ENCODE measurements around the gene YES1. TPM values are rescaled to one million over a fixed set of nuclear protein-coding genes. Genes with fewer than 3 reads are reported as not detected.

The YES1 gene
- total and polyA plus RNA-seq, 2 of the 13 experiments (the other 11 are each of a cell fraction or from before 2014, with no cell fraction given) = 17.2 to 70.8 TPM

DNA sequence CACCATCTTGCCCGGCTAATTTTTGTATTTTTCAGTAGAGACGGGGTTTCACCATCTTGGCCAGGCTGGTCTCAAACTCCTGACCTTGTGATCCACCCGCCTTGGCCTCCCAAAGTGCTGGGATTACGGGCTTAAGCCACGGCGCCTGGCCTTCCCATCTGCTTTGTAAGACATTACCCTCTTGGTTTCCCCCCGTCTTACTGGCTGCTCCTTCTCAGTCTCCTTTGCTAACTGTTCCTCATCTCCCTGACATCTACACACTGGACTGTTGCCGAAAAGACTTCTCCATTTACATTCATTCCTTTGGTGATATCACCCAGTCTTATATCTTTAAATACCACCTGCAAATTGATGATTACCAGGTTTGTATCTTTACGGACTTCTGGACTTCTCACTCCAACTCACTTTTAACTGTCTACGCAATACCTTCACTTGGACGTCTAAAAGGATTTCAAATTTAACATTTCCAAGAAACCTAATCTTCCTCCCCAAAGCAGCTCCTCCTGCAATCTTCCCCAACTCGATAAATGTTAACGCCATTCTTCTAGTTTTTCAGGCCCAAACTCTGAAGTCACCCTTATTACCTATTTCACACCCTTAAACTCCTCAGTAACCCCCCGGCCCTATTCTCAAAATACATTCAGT, 37.9 kb downstream of the YES1 start:
- intact Hi-C loops (cut with micrococcal nuclease; ENCODE audit: unreplicated experiment) = no loop called here
- Histone ChIP-seq H3K4me3 (replicated peaks in 1 of 3; ENCODE audit: insufficient read depth in 1 of 3, low read depth in 2 of 3, low read length in 3 of 3) (no peak overlapping the region), H3K36me3 (replicated peaks in 1 of 2; ENCODE audit: control insufficient read depth in 1 of 2, insufficient read depth in 2 of 2, low read length in 2 of 2) (0 out of 5 replicates have a peak, but pooled peaks cover 1 to 6% of the 10 kb centered on the region in 2 experiments), H3K9ac (ENCODE audit: insufficient read depth, low read depth, low read length) (no peak overlapping the region), H4K20me1 (ENCODE audit: insufficient read depth, low read length) (peaks cover 7% of the 10 kb centered on the region), H3K4me1 (ENCODE audit: insufficient read depth, low read length) (peaks cover 92% of the 10 kb centered on the region), H3K27me3 (ENCODE audit: control insufficient read depth in 1 of 2, insufficient read depth in 2 of 2, low read length in 2 of 2) (no peaks in the 10 kb centered on the region), H3K4me2 (ENCODE audit: low read depth, low read length) (no peak overlapping the region), H2AFZ (ENCODE audit: low read length) (no peak overlapping the region), H3K27ac (ENCODE audit: extremely low read length, insufficient read depth, low read length) (peak overlapping the region; percentile 9), H3K79me2 (ENCODE audit: insufficient read depth, low read length) (peaks cover 70% of the 10 kb centered on the region), H3K9me3 (ENCODE audit: low read length) (no peaks in the 10 kb centered on the region)
- FAIRE-seq (no peak), ATAC-seq (no peak), DNase-seq (ENCODE audit: low spot score) (no peak)
- in situ Hi-C loops (cut with HindIII; ENCODE audit: extremely low pct_ligation_motif_present, low pct_unique_long_range_greater_than_20kb) = no loop called here
- no TSS peak for BruUV-seq (replicated peaks)
- TF ChIP-seq NR2F6 (IDR thresholded peaks at IDR 0.05) (no peak), NR2F6 (CRISPR knock-in tag; IDR thresholded peaks at IDR 0.05) (no peak), RBFOX2 (IDR thresholded peaks at IDR 0.05; ENCODE audit: low read depth, low read length) (no peak), PHB2 (IDR thresholded peaks at IDR 0.05; ENCODE audit: partially characterized antibody) (no peak), ARNT (IDR thresholded peaks at IDR 0.05) (no peak), TCF7 (IDR thresholded peaks at IDR 0.05; ENCODE audit: low read depth) (no peak), PPARG (CRISPR knock-in tag; conservative IDR thresholded peaks at IDR 0.05) (no peak), TCF7L2 (IDR thresholded peaks at IDR 0.05; ENCODE audit: low read depth, low read length) (no peak), ATF7-NPFF (CRISPR knock-in tag; IDR thresholded peaks at IDR 0.05; ENCODE audit: low read depth) (no peak), ZNF777 (CRISPR knock-in tag; IDR thresholded peaks at IDR 0.05) (no peak), KLF15 (CRISPR knock-in tag; IDR thresholded peaks at IDR 0.05; ENCODE audit: borderline replicate concordance) (no peak), ZNF761 (CRISPR knock-in tag; conservative IDR thresholded peaks at IDR 0.05) (no peak)
- TF ChIP-seq, protein P1, sequence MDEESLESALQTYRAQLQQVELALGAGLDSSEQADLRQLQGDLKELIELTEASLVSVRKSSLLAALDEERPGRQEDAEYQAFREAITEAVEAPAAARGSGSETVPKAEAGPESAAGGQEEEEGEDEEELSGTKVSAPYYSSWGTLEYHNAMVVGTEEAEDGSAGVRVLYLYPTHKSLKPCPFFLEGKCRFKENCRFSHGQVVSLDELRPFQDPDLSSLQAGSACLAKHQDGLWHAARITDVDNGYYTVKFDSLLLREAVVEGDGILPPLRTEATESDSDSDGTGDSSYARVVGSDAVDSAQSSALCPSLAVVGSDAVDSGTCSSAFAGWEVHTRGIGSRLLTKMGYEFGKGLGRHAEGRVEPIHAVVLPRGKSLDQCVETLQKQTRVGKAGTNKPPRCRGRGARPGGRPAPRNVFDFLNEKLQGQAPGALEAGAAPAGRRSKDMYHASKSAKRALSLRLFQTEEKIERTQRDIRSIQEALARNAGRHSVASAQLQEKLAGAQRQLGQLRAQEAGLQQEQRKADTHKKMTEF (CRISPR knock-in tag; IDR thresholded peaks at IDR 0.05) = no peak
- TF ChIP-seq, protein P2, sequence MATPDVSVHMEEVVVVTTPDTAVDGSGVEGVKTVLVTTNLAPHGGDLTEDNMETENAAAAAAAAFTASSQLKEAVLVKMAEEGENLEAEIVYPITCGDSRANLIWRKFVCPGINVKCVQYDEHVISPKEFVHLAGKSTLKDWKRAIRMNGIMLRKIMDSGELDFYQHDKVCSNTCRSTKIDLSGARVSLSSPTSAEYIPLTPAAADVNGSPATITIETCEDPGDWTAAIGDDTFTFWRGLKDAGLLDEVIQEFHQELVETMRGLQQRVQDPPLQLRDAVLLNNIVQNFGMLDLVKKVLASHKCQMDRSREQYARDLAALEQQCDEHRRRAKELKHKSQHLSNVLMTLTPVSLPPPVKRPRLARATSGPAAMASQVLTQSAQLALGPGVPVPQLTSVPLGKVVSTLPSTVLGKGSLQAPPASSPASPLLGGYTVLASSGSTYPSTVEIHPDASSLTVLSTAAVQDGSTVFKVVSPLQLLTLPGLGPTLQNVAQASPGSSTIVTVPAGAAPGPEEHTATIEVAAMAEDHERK (CRISPR knock-in tag; IDR thresholded peaks at IDR 0.05; ENCODE audit: low read depth) = no peak
- POLR2A ChIA-PET = no interaction called here
- 95% methylated on average over 14 of the region's 14 CpGs for WGBS (ENCODE audit: low lambda C conversion rate)
- CTCF ChIA-PET (ENCODE audit: low intra/inter-chr PET ratio, low total read pairs) = no interaction called here

All from HepG2 (cell line).